Upper lobe of left lung (tissue), 4 donors: ENCODE results near the gene ARFIP1.

Experiments used
- POLR2A ChIP-seq, 4 donors: fragments of 450-650 bp; IDR thresholded peaks; one replicate each; pipeline ENCODE4 v1.5.1; 2016 to 2017; ENCODE audit warnings: antibody characterized with exemption in 4 of 4, mild to moderate bottlenecking in 2 of 4
- POLR2AphosphoS5 ChIP-seq, 2 donors: sonication (generic); formaldehyde crosslinking; IDR thresholded peaks; one replicate each; pipeline ENCODE4 v1.5.1; 2017; ENCODE audit warnings: antibody characterized with exemption in 2 of 2
- TF ChIP-seq, protein P1 (sequence below), 6 experiments: fragments of 450-650 bp in 4 of 6; fragments of 200-600 bp in 2 of 6; sonication (generic) in 2 of 6; IDR thresholded peaks; one replicate each; pipeline ENCODE4 v1.5.1; 2016 to 2019; ENCODE audit warnings: antibody characterized with exemption in 6 of 6

- TF ChIP-seq, protein P1, sequence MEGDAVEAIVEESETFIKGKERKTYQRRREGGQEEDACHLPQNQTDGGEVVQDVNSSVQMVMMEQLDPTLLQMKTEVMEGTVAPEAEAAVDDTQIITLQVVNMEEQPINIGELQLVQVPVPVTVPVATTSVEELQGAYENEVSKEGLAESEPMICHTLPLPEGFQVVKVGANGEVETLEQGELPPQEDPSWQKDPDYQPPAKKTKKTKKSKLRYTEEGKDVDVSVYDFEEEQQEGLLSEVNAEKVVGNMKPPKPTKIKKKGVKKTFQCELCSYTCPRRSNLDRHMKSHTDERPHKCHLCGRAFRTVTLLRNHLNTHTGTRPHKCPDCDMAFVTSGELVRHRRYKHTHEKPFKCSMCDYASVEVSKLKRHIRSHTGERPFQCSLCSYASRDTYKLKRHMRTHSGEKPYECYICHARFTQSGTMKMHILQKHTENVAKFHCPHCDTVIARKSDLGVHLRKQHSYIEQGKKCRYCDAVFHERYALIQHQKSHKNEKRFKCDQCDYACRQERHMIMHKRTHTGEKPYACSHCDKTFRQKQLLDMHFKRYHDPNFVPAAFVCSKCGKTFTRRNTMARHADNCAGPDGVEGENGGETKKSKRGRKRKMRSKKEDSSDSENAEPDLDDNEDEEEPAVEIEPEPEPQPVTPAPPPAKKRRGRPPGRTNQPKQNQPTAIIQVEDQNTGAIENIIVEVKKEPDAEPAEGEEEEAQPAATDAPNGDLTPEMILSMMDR (IDR thresholded peaks at IDR 0.05) = no peak
- TF ChIP-seq POLR2A (IDR thresholded peaks at IDR 0.05) = no peak
- TF ChIP-seq POLR2AphosphoS5 (IDR thresholded peaks at IDR 0.05) = no peak
Observed at GRCh38 chr4:152773953-152774352, 5.8 kb upstream of the ARFIP1 start.
